Measurements from ENCODE around the gene RASL11B. TPM values are rescaled to one million over a fixed set of nuclear protein-coding genes. Genes with fewer than 3 reads are reported as not detected.
A peak's percentile ranks its signal among the peaks of the same experiment; 100 is the strongest.

The RASL11B gene
- total RNA-seq, 6 experiments from 2014 or later = 0.12 to 0.16 (median 0.14) TPM; not detected in 1

DNA sequence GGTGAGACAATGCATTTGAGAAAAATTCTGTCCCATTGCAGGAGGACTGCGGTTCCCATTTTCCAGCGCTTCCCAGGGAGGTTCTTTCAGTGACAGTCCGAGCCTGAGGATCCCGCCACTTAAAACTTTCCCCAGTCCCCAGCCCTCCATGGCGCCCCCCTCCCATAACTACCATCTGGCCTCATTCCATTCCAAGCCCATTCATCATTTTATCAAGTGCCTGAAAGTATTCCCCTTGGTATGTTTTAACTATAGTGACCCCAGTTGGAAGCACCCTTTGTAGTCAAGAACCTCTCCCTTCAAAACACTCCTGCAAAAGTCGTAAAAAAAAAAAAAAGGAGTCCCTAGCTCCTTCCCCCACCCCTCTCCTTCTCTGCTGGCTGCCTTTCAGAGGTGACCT, 1.2 kb downstream of the RASL11B start:
- H3K27ac Mint-ChIP-seq = no peak overlapping the region
- TF ChIP-seq, protein P1, sequence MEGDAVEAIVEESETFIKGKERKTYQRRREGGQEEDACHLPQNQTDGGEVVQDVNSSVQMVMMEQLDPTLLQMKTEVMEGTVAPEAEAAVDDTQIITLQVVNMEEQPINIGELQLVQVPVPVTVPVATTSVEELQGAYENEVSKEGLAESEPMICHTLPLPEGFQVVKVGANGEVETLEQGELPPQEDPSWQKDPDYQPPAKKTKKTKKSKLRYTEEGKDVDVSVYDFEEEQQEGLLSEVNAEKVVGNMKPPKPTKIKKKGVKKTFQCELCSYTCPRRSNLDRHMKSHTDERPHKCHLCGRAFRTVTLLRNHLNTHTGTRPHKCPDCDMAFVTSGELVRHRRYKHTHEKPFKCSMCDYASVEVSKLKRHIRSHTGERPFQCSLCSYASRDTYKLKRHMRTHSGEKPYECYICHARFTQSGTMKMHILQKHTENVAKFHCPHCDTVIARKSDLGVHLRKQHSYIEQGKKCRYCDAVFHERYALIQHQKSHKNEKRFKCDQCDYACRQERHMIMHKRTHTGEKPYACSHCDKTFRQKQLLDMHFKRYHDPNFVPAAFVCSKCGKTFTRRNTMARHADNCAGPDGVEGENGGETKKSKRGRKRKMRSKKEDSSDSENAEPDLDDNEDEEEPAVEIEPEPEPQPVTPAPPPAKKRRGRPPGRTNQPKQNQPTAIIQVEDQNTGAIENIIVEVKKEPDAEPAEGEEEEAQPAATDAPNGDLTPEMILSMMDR (IDR thresholded peaks at IDR 0.05) = no peak
- H3K36me3 Mint-ChIP-seq (ENCODE audit: low read depth) = peaks cover 5% of the 10 kb centered on the region; the same call in 1 of the 2 replicates
- DNase-seq = no peak
- H3K27me3 Mint-ChIP-seq (ENCODE audit: insufficient read depth) = peaks cover 14% of the 10 kb centered on the region
- H3K4me3 Mint-ChIP-seq = peak overlapping the region; percentile 86; the same call in 1 of the 2 replicates
- peaks cover 8% of the 10 kb centered on the region for H3K9me3 Mint-ChIP-seq
- peaks cover 6% of the 10 kb centered on the region for H3K4me1 Mint-ChIP-seq (ENCODE audit: low read depth)

DNA sequence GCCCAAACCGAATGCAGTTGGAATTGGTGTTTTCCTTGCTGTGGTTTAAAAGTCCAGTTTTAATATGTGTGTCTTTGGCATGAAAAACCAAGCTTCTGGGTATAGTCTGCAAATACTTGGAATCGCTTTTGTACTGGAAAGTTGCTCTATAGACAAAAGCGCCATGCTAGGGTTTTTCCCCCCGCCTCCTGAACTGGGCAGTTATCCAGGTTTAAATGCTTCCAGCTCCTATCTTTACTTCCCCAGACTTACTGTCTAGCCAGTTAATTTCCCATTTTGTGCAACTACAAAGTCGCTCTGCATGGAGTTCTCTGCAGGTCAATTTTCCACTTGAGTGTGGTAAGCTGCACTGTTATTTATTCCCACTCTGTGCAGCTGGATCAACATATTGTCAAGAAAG, 2.7 kb downstream of the RASL11B start:
- H3K36me3 Mint-ChIP-seq (ENCODE audit: low read depth) = no peaks in the 10 kb centered on the region
- peaks cover 14% of the 10 kb centered on the region for H3K27me3 Mint-ChIP-seq (ENCODE audit: insufficient read depth)
- no peak overlapping the region for H3K4me3 Mint-ChIP-seq
- no peaks in the 10 kb centered on the region for H3K9me3 Mint-ChIP-seq
- H3K27ac Mint-ChIP-seq = no peak overlapping the region
- H3K4me1 Mint-ChIP-seq (ENCODE audit: low read depth) = peaks cover 10% of the 10 kb centered on the region
- no peak for DNase-seq
- TF ChIP-seq, protein P1 (IDR thresholded peaks at IDR 0.05) = no peak

DNA sequence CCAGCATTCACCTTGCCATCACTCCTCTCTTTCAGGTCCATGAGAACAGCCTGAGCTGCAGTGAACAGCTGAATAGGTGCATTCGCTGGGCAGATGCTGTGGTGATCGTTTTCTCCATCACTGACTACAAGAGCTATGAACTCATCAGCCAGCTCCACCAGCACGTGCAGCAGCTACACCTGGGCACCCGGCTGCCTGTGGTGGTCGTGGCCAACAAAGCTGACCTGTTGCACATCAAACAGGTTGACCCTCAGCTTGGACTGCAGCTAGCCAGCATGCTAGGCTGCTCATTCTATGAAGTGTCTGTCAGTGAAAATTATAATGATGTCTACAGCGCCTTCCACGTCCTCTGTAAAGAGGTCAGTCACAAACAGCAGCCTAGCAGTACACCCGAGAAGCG, 3.2 kb downstream of the RASL11B start:
- H3K27me3 Mint-ChIP-seq (ENCODE audit: insufficient read depth) = peaks cover 14% of the 10 kb centered on the region
- no peaks in the 10 kb centered on the region for H3K36me3 Mint-ChIP-seq (ENCODE audit: low read depth)
- no peak overlapping the region for H3K4me3 Mint-ChIP-seq
- no peak overlapping the region for H3K27ac Mint-ChIP-seq
- TF ChIP-seq, protein P1 (IDR thresholded peaks at IDR 0.05) = no peak
- peaks cover 10% of the 10 kb centered on the region for H3K4me1 Mint-ChIP-seq (ENCODE audit: low read depth)
- no peaks in the 10 kb centered on the region for H3K9me3 Mint-ChIP-seq
- DNase-seq = no peak

DNA sequence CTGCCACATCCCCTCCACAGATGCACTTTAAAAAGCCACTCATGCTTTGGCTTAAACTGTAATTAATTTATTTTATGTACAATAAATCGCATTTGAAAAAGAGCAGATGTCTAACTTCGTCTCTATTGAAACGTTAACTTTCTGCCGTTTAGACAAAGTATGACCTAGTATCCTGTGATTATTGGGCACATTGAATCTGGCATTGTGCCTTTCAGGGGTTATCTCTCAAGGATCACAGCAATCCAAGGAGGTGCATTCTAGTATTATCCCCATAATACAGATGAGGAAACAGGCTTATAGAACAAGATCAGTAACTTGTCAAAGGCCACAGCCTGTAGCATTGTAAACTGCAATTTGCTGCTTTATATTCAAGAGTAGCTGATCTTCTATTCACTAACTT, 4.6 kb downstream of the RASL11B start:
- H3K27ac Mint-ChIP-seq = no peak overlapping the region
- peaks cover 5% of the 10 kb centered on the region for H3K4me1 Mint-ChIP-seq (ENCODE audit: low read depth)
- TF ChIP-seq, protein P1 (IDR thresholded peaks at IDR 0.05) = no peak

DNA sequence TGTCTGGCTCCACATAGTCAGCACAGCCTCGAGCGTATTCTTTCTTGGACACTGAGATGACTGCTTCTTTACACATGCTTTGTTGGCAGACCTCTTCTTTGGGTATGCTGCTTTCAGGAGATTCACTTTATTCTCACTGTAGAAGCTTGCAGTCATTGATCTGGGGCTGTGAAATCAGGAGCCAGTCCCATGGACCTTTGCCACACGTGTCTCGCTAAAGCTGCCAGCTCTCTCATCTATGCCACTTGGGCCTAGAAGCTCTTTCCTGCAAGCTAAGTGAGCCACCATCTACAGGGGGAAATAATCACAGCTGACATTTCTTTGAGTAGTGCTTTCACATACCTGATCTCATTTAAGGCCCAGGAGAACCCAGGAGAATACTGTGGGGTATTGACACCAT, 5.0 kb downstream of the RASL11B start:
- no peak for DNase-seq
- Mint-ChIP-seq H3K4me3 (no peak overlapping the region), H3K9me3 (no peaks in the 10 kb centered on the region), H3K36me3 (ENCODE audit: low read depth) (peaks cover 12% of the 10 kb centered on the region), H3K27me3 (ENCODE audit: insufficient read depth) (peaks cover 5% of the 10 kb centered on the region), H3K27ac (no peak overlapping the region), H3K4me1 (ENCODE audit: low read depth) (peaks cover 4% of the 10 kb centered on the region; the same call in 1 of the 2 replicates)
- TF ChIP-seq, protein P1 (IDR thresholded peaks at IDR 0.05) = no peak

More for the DNA sequence above, 4.6 kb downstream of the RASL11B start:
- Mint-ChIP-seq H3K36me3 (ENCODE audit: low read depth) (peaks cover 12% of the 10 kb centered on the region), H3K9me3 (no peaks in the 10 kb centered on the region), H3K27me3 (ENCODE audit: insufficient read depth) (peaks cover 5% of the 10 kb centered on the region), H3K4me3 (no peak overlapping the region)
- DNase-seq = no peak

DNA sequence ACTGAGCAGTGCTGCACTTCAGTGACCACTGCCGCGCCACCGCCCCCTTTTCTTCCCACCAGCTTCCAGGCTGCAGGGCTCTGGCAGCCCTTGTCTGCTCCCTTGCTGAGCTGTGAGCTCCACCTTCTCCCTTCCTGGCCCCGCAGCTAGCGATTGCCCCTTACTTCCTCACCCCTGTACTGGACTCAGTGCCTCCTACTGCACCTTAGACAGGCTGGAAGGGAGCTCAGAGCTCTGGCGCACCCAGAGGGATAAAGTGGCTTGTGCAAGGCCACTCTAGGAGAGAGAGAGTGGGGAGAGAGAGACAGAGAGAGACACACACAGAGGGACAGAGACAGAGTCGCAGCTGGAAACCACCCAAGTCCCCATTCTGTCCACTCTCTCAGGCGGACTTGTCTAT, 6.0 kb downstream of the RASL11B start:
- DNase-seq = no peak
- H3K36me3 Mint-ChIP-seq (ENCODE audit: low read depth) = peaks cover 12% of the 10 kb centered on the region
- TF ChIP-seq, protein P1 (IDR thresholded peaks at IDR 0.05) = no peak
- H3K27ac Mint-ChIP-seq = no peak overlapping the region
- H3K4me1 Mint-ChIP-seq (ENCODE audit: low read depth) = peaks cover 4% of the 10 kb centered on the region; the same call in 1 of the 2 replicates
- no peaks in the 10 kb centered on the region for H3K9me3 Mint-ChIP-seq
- H3K4me3 Mint-ChIP-seq = no peak overlapping the region
- H3K27me3 Mint-ChIP-seq (ENCODE audit: insufficient read depth) = no peaks in the 10 kb centered on the region; the same call in 1 of the 2 replicates

Measured in HFFc6 (cell line).